GM08714 (cell line): Measurements from ENCODE around the gene URGCP.

ENCODE experiments used
- H3K4me3 ChIP-seq: fragments of 200-500 bp; sonication (Bioruptor generic); 2 replicates; pipeline ENCODE4 v1.5.1; 2014; ENCODE audit warnings: mild to moderate bottlenecking, low read length, inconsistent platforms
- ZNF274 ChIP-seq: IDR thresholded peaks from 2 replicates; pipeline ENCODE4 v1.6.1; 2012; ENCODE audit warnings: mild to moderate bottlenecking, low read depth, low read length

The URGCP gene

DNA sequence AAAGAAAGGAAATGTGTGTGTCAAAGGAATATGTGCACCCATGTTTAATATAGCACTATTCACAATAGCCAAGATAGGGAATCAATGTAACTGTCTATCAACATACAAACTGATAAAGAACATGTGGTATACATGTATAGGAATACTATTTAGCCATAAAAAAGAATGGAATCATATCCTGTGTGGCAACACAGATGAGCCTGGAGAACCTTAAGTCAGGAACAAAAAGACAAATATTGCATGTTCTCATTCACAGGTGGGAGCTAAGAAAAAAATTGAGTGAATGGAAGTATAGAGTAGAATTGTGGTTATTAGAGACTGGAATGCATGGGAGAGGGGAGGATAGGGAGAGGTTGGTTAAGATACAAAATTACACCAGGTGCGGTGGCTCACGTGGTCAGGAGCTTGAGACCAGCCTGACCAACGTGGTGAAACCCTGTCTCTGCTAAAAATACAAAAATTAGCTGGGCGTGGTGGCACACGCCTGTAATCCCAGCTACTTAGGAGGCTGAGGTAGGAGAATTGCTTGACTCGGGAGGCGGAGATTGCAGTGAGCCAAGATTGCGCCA is 10.5 kb downstream of the URGCP start:
- no peak overlapping the region for H3K4me3 ChIP-seq
- TF ChIP-seq ZNF274 = no peak

DNA sequence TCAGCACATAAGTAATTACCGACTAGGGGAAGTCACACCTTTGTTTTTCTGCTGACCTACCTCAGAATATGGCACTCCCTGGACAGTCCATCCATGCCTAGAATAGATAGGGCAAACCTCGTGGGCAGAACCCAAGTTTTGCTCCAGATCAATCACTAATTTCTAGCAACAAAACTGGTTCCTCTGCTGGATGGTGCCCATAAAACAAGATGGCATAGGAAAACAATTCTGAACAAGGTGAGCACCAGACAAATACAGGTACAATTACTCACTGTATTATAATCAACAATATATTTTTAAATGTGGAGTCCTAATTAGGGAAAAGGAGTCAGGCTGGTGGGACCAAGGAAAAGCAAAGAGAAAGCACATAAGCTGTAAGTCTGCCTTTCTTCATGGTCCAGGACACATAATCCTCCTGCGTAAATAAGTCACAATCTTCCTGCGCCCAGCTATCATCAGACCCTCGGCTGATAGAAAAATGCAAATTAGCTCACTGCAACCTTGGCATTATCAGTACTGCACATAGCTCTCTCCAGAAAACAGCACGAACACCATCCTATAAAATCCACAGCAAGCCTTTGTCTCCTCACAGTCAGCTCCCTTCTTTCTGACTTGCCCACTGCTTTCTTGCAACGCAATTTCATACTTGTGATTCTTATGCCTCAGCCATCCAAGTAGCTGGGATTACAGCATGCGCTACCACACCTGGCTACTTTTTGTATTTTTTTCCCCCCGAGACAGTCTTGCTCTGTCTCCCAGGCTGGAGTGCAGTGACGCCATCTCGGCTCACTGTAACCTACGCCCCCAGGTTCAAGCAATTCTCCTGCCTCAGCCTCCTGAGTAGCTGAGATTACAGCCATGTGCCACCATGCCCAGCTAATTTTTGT is 15.1 kb downstream of the URGCP start:
- TF ChIP-seq ZNF274 = no peak
- no peak overlapping the region for H3K4me3 ChIP-seq

DNA sequence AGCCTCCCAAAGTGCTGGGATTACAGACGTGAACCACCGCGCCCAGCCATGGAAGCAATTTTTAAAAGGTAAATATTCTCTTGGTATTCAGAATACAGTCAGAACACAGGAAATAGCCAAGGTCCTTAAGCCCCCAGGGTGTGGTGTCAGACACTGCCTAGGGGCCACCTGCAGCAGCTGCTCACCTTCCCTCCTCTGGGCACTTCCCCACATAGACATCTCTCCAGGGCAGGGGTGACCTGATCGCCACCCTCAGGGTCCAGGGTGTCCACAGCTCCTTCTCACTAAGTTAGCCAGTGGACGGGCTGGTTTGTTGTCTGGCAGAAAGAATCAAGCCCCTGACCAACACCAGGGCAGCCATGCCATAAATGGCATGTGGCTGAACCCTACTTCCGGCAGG is 15.9 kb downstream of the URGCP start:
- no peak for TF ChIP-seq ZNF274
- H3K4me3 ChIP-seq = no peak overlapping the region

DNA sequence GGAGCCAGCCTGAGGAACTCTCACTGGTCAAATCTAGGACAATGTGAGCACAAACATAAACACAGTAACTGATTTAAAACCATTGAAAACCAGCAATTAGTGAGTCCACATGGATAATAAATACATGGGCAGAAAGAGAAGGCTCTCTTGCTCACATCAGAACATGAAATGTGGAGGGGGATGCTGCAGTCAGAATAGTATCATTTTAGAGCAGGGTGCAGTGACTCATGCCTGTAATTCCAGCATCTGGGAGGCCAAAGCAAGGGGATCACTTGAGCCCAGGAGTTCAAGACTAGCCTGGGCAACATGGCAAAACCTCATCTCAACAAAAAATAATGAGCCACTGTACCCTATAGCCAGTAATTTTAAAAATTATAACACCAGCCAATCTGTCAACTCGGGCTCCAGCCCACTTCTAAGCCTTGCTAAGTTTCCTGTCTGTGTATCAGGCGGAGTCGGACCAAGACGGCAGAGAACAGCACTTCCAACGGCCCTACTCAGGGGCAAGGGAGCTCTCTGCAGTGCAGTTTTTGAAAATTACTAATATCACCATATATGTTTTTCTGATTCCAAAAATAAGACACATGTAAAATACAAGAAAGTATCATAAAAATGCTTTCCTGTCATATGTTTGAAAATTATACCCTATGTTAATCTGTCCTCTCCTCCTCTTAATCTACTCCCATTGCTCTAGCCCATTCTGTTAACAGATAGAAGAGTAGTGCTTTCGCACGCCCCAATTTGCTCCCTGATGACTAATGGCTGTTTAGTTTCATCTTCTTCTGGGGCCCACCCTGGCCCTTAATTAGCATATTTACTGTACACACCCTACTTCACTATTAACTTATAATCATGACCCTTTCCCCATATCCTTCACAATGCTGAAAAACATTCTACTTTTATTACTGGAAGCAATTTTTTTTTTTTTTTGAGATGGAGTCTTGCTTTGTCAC is 17.1 kb downstream of the URGCP start:
- no peak overlapping the region for H3K4me3 ChIP-seq
- TF ChIP-seq ZNF274 = no peak

DNA sequence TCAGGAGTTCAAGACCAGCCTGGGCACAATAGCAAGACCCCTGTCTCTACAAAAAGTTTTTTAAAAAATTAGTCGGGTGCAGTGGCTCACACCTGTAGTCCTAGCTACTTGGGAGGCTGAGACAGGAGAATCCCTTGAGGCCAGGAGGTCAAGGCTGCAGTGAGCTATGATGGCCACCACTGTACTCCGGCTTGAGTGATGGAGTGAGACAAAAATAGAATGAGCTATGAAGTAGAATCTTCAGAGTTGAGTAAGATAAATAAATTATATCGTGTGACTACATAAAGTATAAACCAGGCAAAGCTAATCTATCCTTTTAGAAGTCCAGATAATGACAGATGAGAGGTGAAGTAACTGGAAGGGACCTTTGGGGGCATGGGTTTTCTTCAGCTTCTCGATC is 21.8 kb downstream of the URGCP start:
- TF ChIP-seq ZNF274 = no peak
- H3K4me3 ChIP-seq = no peak overlapping the region

DNA sequence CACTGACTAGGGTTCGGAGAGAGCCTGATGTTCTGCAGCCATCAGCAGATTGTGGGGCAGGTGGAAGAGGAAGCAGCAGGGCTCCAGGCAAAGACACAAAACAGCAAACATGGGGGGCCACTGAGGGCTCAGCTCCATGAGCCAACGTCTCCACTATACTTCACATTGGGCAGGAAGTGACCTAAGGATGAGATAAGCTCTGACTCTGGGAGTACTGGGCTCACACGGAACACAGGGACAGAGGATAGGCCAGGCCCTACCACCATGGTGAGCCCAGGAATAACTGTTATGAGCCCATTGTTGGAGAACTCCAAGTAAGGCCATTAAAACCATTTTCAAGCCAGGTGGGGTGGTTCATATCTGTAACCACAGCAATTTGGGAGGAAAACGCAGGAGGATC is 22.2 kb downstream of the URGCP start:
- no peak overlapping the region for H3K4me3 ChIP-seq
- no peak for TF ChIP-seq ZNF274

DNA sequence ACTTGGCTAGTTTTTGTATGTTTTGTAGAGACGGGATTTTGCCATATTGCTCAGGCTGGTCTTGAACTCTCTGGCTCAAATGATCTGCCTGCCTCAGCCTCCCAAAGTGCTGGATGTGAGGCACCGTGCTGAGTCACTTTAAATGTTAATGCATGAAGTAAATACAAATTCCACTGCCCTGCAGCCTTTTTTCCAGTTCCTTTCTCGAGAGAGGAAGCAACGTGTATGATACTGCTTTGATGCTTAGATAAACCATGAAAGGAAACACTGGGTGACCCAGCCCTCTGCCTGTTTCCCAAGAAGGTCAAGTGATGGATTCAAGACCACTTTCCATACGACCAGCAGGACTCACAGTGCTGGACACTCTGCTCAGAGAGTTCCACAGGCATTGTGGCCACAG is 25.8 kb downstream of the URGCP start:
- H3K4me3 ChIP-seq = no peak overlapping the region
- TF ChIP-seq ZNF274 = no peak

DNA sequence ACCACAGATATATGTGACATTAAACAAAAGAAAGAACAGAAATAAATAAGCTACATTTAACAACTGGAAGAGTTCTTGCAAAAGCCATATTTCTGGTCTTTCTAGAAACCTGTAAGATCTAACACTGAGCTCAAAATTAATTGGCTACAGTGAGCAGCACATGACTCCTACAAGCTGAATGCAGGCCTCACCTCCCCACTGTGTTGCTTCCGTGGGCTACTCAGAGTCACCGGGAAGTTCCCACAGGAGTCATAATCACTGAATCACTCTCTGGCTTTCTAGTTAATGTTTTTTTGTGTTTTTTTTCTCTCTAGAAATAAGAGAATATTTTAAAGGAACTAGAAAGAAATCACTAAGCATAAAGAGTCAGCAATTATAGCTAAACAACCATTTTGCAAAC is 26.9 kb downstream of the URGCP start:
- H3K4me3 ChIP-seq = no peak overlapping the region
- no peak for TF ChIP-seq ZNF274

DNA sequence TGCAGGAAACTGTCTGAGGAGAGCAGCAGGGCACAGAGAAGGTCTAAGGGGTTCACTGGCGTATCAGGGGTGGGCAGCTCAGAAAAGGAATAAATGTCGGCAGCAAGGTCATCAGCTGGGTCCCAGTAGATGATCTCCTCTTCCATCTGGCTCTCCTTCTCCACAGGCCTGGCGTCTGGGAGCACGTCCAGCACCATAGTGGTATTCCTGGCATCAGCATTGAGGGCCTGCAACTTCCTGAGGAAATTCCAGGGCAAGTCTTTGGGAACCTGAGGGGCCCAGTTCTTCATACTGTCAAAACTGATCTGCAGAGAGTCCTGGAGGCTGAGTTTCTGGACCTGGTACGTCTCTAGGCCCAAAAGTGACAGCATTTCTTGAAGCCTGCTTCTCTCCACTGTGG is 27.5 kb downstream of the URGCP start:
- TF ChIP-seq ZNF274 = no peak
- H3K4me3 ChIP-seq = no peak overlapping the region

DNA sequence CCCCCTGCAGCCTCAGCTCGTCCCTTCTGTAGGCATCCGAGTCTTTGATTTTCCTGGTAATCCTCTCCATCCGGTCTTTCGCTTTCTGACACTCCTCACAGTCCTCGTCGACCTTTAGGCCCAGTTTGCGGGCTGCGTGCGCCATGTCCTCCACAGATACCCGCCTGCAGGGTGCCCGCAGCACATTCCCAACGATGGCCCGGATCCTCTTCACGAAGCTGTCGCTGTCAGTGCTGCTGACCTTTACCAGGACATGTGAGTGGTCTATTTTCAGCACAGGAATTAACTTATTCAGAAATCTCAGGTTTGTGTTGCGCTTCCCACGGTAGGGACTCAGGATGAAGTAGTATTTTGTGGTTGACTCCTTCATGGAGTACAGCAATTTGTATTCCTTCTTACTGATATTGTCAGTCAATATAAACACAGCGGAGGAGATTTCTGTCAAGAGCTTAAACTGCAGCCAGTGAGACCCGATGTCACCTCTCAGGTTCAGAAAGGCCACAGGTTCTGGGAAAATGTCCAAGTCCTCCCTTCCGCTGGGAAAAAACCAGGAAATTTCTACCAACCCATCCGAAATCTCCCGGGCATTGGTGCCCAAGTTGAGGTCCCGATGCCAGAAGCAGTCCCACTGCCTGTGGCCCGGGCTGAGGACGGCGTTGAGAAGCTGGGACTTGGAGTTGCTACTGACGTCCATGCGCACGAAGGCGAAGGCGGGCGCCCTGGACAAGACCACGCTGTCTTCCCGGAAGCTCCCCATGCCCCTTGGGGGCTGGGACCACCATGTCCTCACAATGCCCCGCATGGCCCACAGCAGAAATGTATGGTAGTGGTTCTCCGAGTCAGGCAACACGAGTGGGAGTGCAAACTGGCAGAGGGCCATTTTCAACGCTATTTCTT is 28.2 kb downstream of the URGCP start:
- no peak for TF ChIP-seq ZNF274
- H3K4me3 ChIP-seq = no peak overlapping the region

DNA sequence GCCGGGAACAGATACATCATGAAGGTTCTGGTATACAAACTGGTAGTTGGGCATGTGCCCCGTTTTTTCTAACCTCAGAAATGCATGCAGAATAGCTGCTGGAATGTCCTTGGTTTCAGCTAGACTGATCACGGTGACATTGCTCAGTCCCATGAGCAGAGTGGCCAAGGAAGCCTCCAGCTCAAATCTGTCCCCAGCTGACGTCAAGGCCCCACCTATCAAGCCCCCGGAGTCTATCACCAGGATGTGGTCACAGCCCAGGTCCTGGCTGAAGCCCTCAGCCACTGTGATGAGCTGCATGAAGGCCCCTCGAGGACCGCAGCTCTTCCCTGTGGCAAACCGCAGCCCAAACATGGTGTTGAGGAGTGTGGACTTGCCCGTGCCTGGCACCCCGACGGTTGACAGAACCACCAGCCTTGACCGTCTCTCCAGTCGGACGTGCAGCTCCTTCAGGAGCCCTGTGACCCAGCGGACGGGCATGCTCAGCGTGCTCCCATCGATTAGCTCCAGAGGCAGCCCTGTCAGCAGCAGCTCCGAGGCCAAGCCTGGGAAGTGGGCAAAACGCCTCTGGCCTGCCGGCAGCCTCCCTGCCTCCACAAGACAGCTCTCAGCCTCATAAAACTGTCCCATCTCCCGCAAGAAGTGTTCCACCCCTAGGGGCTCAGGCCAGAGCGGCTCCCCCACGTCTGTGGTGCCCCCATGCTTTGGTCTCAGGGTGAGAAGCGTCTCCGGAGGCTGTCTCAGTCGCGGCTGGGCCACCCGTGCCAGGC is 29.2 kb downstream of the URGCP start:
- no peak for TF ChIP-seq ZNF274
- no peak overlapping the region for H3K4me3 ChIP-seq

DNA sequence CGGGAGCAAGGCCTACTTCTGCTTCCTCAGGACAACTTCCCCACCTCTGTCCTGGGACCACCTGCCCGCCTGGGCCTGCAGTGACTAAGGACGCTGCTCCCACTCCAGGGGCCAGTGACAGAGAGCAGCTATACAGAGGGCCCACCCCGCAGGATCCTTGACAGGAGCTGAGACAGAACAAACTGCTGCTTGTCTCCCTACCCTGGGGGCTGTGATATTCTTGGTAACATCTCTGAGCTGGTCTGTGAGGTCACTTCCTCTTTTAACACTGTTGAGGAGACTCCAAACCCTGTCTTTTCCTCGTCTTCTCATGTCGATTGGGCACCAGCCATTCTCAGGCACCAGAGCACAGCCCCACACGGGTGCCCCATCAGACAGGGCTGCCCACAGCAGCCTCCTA is 30.2 kb downstream of the URGCP start:
- H3K4me3 ChIP-seq = no peak overlapping the region

DNA sequence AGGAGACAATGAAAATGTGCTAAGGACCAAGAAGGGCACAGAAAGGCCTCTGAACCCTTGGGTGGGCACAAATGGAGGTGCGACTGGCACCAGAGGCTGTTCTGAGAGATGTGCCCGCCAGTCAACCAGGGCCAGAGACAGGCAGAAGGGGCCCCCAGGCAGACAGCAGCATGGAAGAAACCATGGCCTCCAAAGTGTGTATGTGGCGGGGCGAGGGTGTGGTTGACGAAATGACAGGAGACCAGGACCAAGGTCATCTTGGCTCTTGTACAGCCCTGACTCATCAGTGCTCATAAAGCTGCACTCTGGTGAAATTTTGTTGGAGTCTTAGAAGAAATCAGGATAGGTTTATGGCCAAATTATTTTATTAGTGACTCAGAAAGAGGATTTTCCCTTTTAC is 33.1 kb downstream of the URGCP start:
- TF ChIP-seq ZNF274 = no peak
- H3K4me3 ChIP-seq = no peak overlapping the region

More for the DNA sequence above, 30.2 kb downstream of the URGCP start:
- no peak for TF ChIP-seq ZNF274
